Sigmoid colon (tissue), 4 donors: ENCODE measurements around the gene ZNF394.

ENCODE experiments used
- EP300 ChIP-seq, 4 donors: sonication (generic); formaldehyde crosslinking; IDR thresholded peaks; one replicate each; pipeline ENCODE4 v1.6.1; 2017; ENCODE audit warnings: antibody characterized with exemption in 4 of 4
- POLR2A ChIP-seq, 2 donors: fragments of 450-650 bp; IDR thresholded peaks; one replicate each; pipeline ENCODE4 v1.6.1; 2016; ENCODE audit warnings: antibody characterized with exemption in 2 of 2, mild to moderate bottlenecking in 2 of 2, moderate library complexity in 2 of 2
- POLR2AphosphoS5 ChIP-seq, 4 donors: sonication (generic); formaldehyde crosslinking; IDR thresholded peaks; one replicate each; pipeline ENCODE4 v1.6.1; 2017; ENCODE audit warnings: antibody characterized with exemption in 4 of 4
- TF ChIP-seq, protein P1 (sequence below), 4 experiments: fragments of 450-650 bp in 3 of 4; fragments of 200-600 bp in 1 of 4; IDR thresholded peaks; one replicate each; pipeline ENCODE4 v1.5.1; 2016 to 2019; ENCODE audit warnings: antibody characterized with exemption in 4 of 4, mild to moderate bottlenecking in 3 of 4, moderate library complexity in 2 of 4

DNA sequence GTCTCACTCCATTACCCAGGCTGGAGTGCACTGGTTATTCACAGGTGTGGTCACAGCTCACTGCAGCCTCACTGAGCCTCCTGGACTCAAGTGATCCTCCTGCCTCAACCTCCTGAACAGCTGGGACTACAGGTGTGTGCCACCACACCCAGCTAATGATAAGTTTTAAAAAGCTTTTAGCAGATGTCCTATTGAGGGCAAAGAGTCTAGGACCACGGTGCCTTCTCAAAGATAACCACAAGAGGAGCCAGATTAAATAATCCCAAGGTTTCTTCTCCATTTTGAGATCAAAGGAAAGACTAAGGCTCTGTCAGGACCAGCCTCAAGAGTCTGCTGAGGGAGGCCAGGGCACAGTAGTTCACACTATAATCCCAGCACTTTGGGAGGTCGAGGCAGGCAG, 38.9 kb downstream of the ZNF394 start:
- TF ChIP-seq, protein P1, sequence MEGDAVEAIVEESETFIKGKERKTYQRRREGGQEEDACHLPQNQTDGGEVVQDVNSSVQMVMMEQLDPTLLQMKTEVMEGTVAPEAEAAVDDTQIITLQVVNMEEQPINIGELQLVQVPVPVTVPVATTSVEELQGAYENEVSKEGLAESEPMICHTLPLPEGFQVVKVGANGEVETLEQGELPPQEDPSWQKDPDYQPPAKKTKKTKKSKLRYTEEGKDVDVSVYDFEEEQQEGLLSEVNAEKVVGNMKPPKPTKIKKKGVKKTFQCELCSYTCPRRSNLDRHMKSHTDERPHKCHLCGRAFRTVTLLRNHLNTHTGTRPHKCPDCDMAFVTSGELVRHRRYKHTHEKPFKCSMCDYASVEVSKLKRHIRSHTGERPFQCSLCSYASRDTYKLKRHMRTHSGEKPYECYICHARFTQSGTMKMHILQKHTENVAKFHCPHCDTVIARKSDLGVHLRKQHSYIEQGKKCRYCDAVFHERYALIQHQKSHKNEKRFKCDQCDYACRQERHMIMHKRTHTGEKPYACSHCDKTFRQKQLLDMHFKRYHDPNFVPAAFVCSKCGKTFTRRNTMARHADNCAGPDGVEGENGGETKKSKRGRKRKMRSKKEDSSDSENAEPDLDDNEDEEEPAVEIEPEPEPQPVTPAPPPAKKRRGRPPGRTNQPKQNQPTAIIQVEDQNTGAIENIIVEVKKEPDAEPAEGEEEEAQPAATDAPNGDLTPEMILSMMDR (IDR thresholded peaks at IDR 0.05): no peak
- TF ChIP-seq POLR2AphosphoS5 (IDR thresholded peaks at IDR 0.05) (no peak), POLR2A (IDR thresholded peaks at IDR 0.05) (no peak), EP300 (IDR thresholded peaks at IDR 0.05) (no peak)
